HEK293 (cell line): Measurements from ENCODE around the gene CRYBB1.

Experiments
- AEBP2 ChIP-seq: fragments of 450-650 bp; formaldehyde crosslinking; IDR thresholded peaks from 2 replicates; pipeline ENCODE4 v1.5.1; 2016; ENCODE audit warnings: missing biosample characterization, missing genetic modification characterization, borderline replicate concordance
- ZNF18 ChIP-seq: fragments of 450-650 bp; formaldehyde crosslinking; IDR thresholded peaks from 2 replicates; pipeline ENCODE4 v1.5.1; 2016; ENCODE audit warnings: missing biosample characterization, missing genetic modification characterization

The CRYBB1 gene

GRCh38 chr22:26549902-26550497, 67.8 kb downstream of the CRYBB1 start (continued):
- TF ChIP-seq ZNF18 (no peak), AEBP2 (tag by site-specific recombination) (no peak)
- TF ChIP-seq, all 188 proteins: peak for 0
